ENCODE measurements around the gene EXOC2. TPM values are rescaled to one million over a fixed set of nuclear protein-coding genes. Genes with fewer than 3 reads are reported as not detected.
"Not testable (repeated sequence)": the region's sequence is repeated elsewhere in the genome, so short reads cannot be mapped to it uniquely, and the experiment has no call there.

The EXOC2 gene
- polyA plus RNA-seq, 1 donor = 27.0 TPM

GRCh38 chr6:582370-582769 lies 110.6 kb downstream of the EXOC2 start:
- no peak for DNase-seq (ENCODE audit: low read depth)

- DNase-seq (ENCODE audit: low read depth) = no peak
Observed at GRCh38 chr6:579339-579738, 113.6 kb downstream of the EXOC2 start.

DNA sequence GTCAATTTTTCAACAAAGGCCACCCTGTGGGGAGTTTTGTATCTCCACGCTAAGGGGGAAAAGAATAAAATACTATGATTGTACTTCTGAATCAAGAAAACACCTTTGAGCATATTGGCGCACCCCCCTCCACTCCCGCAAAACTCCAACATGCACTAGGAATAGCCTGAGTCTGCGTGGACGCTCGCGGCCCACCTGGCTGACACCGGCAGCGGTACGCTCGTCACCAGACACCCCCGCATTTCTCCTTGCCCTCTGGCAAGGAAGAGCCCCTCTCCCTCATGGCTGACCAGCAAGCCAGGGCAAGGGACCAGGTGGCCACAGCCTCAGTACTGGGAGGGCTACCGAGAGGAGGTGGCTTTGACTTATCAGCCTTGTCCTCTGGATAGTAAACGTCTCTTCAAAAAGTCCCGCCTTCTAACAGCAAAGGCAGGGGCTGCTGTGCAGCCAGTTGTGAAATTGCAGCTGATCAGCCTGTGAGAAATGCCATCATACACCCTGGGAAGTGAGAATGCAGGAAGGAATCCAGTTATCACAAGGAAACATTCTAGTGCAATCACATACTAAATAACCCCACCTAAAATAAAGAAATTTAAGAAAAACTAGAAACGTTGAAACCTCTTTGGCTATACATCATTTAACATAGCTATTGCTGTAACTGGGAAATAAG lies 120.2 kb downstream of the EXOC2 start:
- no peak for DNase-seq (ENCODE audit: low read depth)

- no peak for DNase-seq (ENCODE audit: low read depth)
Observed at GRCh38 chr6:571892-572291, 121.0 kb downstream of the EXOC2 start.

- DNase-seq (ENCODE audit: low read depth) = no peak
Observed at GRCh38 chr6:570825-571224, 122.1 kb downstream of the EXOC2 start.

GRCh38 chr6:568954-569523 lies 123.9 kb downstream of the EXOC2 start:
- no peak for DNase-seq (ENCODE audit: low read depth)

- DNase-seq (ENCODE audit: low read depth) = no peak
Observed at GRCh38 chr6:568085-568484, 124.9 kb downstream of the EXOC2 start.

GRCh38 chr6:563863-564262 lies 129.1 kb downstream of the EXOC2 start:
- DNase-seq (ENCODE audit: low read depth) = no peak

GRCh38 chr6:562052-562676 lies 130.8 kb downstream of the EXOC2 start:
- no peak for DNase-seq (ENCODE audit: low read depth)

DNA sequence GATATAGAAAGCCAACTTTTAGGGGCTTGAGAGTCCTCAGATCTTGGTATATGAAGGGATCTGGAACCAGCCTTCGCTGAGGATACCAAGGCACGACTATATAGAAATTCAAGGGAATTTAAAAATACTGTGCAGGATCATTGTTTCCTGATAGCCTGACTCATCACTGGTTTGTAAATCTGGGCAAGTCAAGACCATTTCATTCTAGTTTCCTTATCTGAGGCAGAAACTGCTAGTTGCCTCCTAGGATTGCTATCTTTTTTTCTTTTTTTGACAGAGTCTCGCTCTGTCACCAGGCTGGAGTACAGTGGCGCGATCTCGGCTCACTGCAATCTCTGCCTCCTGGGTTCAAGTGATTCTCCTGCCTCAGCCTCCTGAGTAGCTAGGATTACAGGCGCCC lies 131.6 kb downstream of the EXOC2 start:
- not testable (repeated sequence) for DNase-seq (ENCODE audit: low read depth)

GRCh38 chr6:558959-559358 lies 134.0 kb downstream of the EXOC2 start:
- no peak for DNase-seq (ENCODE audit: low read depth)

GRCh38 chr6:558089-558488 lies 134.8 kb downstream of the EXOC2 start:
- no peak for DNase-seq (ENCODE audit: low read depth)

DNA sequence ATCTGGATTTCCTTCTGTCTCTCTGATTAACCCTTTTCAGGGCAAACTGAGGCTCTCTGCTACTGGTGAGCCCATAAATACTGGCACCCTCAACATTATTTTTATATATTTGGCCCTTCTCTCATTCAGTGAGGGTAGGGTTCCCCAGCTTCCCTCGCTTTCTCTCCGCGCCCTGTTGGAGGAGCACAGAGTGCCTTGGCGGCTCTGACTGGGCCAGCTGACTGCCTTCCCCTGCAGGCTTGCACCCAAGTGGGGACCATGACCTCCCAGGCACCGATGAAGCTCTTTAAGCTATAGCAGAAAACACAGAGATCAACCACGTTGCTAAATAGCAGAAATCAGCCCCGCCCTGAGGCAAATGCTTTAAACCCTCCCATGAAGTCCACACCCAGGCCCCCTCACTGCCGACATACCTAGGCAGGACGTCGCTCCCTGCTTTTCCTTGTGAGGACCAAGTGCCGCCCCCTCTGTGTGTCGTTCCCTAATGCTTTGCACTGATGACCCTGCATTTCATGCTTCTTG lies 141.0 kb downstream of the EXOC2 start:
- DNase-seq (ENCODE audit: low read depth) = no peak

GRCh38 chr6:551405-551804 lies 141.5 kb downstream of the EXOC2 start:
- DNase-seq (ENCODE audit: low read depth) = no peak

- DNase-seq (ENCODE audit: low read depth) = no peak
Observed at GRCh38 chr6:549906-550305, 143.0 kb downstream of the EXOC2 start.

GRCh38 chr6:548517-548916 lies 144.4 kb downstream of the EXOC2 start:
- DNase-seq (ENCODE audit: low read depth) = no peak

- no peak for DNase-seq (ENCODE audit: low read depth)
Observed at GRCh38 chr6:548091-548490, 144.8 kb downstream of the EXOC2 start.

GRCh38 chr6:540490-540889 lies 152.4 kb downstream of the EXOC2 start:
- no peak for DNase-seq (ENCODE audit: low read depth)

GRCh38 chr6:537114-537513 lies 155.8 kb downstream of the EXOC2 start:
- DNase-seq (ENCODE audit: low read depth) = no peak

DNA sequence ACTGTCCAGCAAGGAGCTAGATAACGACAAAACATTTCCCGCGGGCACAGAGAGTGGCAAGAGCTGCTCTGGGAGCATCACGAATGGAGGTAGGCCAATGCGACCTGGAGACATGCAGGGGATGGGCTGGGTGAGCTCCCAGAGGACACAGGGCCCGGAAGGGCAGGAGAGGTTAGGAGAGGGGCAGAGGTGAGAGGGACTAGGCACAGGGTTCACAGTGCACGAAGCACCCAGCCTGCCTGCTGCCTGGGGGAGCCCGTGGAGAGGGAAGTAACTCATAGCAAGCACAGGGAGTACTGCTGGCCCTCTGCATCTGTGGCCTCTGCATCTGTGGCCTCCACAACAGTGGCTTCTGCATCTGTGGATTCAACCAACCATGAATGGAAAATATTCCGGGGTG lies 162.5 kb downstream of the EXOC2 start:
- DNase-seq (ENCODE audit: low read depth) = no peak

GRCh38 chr6:528989-529388 lies 163.9 kb downstream of the EXOC2 start:
- no peak for DNase-seq (ENCODE audit: low read depth)

DNA sequence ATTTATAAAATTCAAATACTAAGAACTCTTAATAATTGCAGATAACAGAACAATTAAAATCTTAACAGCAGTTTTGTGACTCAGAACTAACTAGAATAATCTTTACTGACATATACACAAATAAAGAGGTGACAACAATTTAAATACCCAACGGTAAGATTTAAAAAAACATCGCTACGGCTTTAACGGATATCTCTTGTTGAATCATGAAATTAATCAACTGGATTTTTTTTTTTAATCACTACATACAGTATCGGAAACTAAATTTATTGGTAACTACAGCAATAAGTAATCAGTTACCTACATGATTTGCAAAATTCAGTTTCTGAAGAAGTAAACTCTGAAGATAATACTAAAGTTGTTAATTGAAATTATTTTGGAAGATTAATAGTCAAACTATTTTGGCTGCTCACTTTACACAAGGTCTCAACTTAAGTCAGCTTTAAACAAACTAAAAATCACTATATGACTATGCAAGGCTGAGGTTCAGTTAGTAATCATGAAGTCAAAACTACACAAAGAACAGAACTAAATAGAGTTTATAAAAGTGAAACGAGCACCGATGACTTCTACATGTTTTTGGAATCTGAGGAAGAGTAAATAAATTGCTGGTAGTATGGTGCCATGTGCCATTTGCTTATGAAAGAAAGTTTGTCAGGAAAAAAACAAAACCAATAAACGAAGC lies 164.8 kb downstream of the EXOC2 start:
- no peak for DNase-seq (ENCODE audit: low read depth)

DNA sequence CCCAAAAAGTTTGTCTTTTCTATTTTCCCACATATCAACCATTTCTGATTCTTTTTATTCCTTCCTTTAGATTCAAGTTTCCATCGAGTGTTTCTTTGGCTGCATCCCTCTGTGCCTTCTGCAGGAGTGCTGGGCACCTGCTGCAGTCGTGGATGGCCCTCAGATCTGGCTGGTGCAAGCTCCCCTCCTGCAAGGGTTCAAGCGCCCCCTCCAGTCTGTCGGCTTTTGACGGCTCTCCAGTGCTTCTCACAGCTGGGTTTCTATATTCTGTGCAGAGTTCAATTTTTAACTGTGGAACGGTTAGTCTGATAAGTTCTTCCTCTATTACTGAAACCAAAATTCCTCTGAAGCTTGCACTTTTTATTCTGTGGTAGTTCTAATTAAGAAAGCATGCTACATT lies 168.1 kb downstream of the EXOC2 start:
- no peak for DNase-seq (ENCODE audit: low read depth)
